Fibroblast of the conjunctiva (primary cell): Measurements from ENCODE around the gene HOGA1.
"Not testable (repeated sequence)": the region's sequence is repeated elsewhere in the genome, so short reads cannot be mapped to it uniquely, and the experiment has no call there.

ENCODE experiments used
- DNase-seq: peaks from one replicate; pipeline ENCODE4 v3.0.0-alpha.2; 2010; ENCODE audit warnings: low read depth

The HOGA1 gene

DNA sequence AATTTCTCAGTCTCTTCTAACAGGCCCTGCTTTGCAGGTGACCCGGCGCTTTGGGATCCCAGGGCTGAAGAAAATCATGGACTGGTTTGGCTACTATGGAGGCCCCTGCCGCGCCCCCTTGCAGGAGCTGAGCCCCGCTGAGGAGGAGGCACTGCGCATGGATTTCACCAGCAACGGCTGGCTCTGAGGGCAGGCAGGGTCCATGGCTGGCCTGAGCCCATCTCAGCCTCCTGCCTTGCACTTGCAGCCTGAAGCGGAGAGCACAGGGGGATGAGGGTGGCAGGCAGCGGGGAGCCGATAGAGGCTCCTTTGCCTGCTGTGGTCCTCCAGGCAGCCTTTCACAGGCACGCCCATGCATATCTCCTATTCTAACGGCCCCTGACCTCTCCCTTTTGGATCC lies 27.3 kb downstream of the HOGA1 start:
- no peak for DNase-seq

GRCh38 chr10:97612386-97612785 lies 28.2 kb downstream of the HOGA1 start:
- peak; percentile 21 for DNase-seq

GRCh38 chr10:97618285-97618684 lies 34.1 kb downstream of the HOGA1 start:
- DNase-seq = no peak

DNA sequence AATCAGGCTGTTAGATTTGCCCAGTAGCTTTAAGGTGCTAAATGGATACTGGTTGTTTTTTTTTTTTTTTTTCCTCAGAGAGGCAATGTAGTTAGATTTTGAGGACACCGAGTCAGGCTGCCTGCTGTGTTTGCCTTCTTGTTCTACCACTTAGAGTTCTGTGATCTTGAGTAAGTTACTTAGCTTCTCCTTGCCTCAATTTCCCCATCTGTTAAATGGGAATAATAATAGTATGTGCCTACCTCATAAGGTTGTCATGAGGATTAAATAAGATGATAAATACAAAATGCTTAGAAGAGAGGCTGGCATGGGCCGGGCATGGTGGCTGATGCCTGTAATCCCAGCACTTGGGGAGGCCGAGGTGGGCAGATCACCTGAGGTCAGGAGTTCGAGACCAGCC lies 34.5 kb downstream of the HOGA1 start:
- DNase-seq = no peak

- no peak for DNase-seq
Observed at GRCh38 chr10:97623277-97623676, 39.1 kb downstream of the HOGA1 start.

DNA sequence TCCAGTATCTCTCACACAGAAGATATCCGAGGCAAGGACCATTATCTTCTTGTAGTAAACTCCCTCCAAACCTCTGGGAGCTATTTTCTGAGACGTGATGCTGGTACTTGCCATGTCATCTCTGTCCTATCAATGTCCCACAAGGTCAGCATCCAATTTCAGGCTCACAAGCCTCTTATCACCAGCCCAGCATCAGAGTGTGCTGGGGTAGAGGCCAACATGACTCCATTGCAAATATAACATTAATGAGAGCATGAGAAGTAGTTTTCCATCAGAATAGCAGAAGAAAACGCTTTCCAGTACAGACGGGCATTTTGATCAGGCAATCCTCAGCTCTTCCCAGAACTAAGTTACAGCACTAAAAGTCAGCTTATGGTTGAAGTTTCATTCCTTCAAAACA lies 43.5 kb downstream of the HOGA1 start:
- no peak for DNase-seq

DNA sequence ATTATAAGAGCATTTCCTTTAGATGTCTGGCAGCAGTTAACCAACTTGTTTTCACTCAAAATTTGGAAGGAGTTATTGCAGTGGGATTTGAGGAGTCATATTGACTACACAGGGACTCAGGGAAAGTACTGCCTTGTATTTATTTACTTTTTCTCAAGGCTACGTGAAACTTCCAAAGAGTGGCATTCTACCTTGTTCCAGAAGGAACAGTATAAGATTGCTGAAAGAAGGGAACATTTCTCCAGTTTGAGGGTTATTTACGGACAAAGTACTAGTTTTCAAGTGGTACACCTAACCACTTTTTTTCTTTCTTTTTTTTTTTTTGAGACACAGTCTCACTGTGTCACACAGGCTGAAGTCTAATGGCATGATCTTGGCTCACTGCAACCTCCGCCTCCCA lies 44.0 kb downstream of the HOGA1 start:
- no peak for DNase-seq

DNA sequence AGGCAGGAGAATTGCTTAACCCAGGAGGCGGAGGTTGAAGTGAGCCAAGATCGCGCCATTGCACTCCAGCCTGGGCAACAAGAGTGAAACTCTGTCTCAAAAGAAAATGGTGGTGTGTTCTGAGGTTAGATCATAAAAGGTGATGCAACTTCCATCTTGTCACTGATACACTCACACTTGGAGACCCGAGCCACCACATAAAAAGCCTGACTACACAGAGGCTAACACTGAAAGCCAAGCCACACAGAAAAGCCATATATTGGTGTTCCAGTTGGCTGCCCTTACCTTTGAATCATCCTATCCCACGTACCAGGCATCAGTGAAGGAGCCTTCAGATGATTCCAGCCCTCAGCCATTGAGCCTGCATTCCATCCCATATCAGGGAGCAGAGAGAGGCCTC lies 45.1 kb downstream of the HOGA1 start:
- no peak for DNase-seq

DNA sequence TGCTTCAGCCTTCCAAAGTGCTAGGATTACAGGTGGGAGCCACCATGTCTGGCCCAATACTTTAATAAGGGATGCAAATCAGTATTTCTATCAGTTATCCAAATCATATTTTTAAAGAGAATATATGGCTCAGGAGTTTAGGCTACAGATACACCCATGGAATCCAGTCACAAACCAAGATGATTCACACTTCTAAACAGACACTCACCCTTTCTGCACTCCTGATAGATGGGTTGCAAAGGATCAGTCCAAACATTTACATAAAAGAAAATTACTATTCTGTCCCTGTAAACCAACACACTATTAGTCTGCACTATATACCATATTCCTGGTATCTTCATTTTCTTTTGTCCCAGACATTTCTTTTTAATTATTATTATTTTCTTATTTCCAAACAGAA lies 46.9 kb downstream of the HOGA1 start:
- no peak for DNase-seq

GRCh38 chr10:97632949-97633884 lies 49.0 kb downstream of the HOGA1 start, which contains the start of gene MORN4:
TSS of gene MORN4 (minus strand) at chr10:97633500. CDS start at chr10:97619653, 13,847 bp downstream.
- DNase-seq = peak; percentile 82

DNA sequence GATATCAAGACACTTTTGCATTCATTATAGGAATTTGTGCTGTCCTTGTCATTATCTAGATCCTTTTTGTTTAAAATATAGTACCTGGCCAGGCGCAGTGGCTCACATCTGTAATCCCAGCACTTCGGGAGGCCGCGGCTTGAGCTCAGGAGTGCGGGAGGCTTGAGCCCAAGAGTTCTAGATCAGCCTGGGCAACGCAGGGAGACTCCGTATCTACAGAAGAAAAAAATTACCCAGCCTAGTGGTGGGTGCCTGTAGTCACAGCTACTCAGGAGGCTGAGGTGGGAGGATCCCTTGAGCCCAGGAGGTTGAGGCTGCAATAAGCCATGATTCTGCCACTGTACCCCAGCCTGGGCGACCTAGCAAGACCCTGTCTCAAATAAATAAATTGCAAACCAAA lies 49.7 kb downstream of the HOGA1 start:
- no peak for DNase-seq

GRCh38 chr10:97635577-97635976 lies 51.4 kb downstream of the HOGA1 start:
- no peak for DNase-seq

- not testable (repeated sequence) for DNase-seq
Observed at GRCh38 chr10:97639090-97639489, 54.9 kb downstream of the HOGA1 start.

GRCh38 chr10:97640174-97640867 lies 56.1 kb downstream of the HOGA1 start, which contains the start of gene PI4K2A:
TSS of gene PI4K2A (plus strand) at chr10:97640671. CDS start at chr10:97640743, 72 bp downstream.
- peak; percentile 99 for DNase-seq

DNA sequence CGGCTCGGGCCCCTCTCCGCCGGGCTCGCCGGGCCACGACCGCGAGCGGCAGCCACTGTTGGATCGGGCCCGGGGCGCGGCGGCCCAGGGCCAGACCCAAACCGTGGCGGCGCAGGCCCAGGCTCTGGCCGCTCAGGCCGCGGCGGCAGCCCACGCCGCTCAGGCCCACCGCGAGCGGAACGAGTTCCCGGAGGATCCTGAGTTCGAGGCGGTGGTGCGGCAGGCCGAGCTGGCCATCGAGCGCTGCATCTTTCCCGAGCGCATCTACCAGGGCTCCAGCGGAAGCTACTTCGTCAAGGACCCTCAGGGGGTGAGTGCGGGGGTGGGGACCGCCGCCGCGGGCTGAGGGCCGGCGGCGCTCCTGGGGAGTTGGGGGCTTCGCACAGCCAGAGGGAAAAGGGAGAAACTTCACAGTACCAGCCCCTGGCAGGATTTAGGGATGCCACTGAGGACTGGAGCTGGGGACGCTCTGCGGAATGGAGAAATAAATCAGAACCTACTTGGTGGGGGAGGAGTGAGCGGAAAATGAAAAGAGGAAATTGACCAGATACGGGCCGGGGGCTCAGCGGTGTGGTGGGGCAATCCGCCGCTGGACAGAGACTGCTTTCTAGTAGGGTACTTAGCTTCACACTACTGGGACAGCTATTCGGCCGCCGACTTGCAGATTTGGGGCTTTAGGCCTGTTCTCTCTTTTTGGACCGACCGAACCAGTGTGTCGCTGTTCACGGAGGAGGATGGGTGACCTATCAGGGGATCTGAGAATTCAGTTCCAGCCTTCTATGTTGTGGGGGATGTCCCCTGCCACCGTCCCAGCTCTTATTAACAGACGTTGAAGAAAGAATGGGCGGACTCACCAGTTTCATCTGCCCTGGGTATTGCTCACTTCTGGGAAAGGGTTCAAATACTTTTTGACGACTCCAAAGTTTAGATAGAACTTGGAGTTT lies 57.0 kb downstream of the HOGA1 start:
- DNase-seq = peak; percentile 24

- DNase-seq = not testable (repeated sequence)
Observed at GRCh38 chr10:97642471-97643159, 58.4 kb downstream of the HOGA1 start.

GRCh38 chr10:97643441-97643985 lies 59.3 kb downstream of the HOGA1 start:
- no peak for DNase-seq

DNA sequence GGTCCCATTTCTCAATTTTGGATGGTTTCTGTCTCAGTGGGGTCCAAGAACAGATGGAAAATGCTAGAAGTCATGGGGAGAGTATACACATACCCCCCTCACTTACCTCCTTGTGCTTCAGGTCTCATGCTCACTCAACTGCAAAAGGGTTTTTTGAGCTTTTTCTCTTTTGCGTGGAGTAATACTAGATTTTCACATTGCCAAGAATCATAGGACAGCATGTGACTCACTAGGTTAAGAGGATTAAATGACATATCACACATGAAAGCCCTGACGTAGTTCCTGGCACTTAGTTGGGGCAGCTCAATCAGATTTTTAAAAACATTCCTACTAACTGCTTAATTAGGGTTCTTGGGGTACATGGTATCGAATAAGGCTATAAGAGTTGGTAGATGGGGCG lies 60.7 kb downstream of the HOGA1 start:
- DNase-seq = no peak

DNA sequence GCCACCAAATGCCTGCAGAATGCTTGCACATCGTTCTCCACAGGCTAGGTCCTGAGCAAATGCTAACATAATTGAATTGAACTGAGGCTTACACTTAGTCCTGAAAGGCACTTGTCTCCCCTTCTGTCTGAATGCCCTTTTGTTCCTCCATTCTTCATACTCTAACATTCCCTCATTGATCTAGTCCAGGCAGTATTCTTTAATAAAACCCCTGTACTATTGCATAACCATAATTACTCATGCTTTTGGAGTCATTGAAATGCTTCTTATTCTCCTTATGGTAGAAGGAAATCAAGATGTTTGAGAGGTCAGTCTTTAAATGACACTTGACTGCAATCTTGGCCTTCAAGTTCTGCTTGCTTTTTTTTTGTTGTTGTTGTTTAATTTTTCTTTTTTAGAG lies 63.4 kb downstream of the HOGA1 start:
- DNase-seq = peak; percentile 21

DNA sequence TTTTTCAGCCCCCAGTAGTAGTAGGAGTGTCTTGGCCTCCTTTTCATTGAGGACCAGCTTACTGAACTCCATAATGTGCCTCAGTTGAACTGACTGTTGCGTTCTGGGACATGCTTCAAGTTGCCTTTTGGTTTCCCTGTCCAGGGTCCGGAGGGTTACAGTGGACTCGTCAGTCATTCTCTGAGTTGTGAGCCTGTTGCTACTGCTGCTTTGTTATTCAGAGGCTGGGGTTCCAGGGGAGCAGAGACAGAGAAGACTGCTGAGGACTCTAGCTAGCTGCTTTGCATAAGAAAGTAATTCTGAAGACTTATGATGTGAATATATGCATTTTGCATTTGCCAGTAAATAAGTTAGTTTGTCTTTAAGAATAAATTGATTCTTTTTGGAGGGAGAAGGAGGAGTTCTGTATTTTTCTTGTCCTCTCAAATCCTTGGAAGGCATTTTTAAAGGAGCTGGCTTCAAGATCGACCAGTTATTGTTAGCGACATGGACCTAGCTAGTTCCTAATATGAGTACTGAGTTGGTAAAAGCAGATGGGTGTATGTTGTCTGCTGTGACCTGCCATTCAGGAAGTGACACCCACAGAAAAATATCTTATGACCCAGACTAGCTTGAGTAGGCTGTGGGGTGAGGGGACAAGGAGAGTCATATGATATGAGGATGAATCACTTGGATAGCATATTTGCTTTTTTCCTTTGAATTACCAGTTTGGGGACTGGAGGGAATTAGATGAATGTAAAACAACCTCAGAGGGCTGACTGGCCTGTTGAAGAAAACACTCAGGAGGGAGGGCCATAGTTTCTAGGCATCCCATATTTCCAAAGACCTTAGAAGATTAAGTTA lies 64.6 kb downstream of the HOGA1 start:
- peak; percentile 68 for DNase-seq
